Fibroblast of skin of back (primary cell): Measurements from ENCODE around the gene SNAPC4.

ENCODE experiments used
- DNase-seq: peaks from one replicate; pipeline ENCODE4 v3.0.0-alpha.2; 2013

Gene SNAPC4

DNA sequence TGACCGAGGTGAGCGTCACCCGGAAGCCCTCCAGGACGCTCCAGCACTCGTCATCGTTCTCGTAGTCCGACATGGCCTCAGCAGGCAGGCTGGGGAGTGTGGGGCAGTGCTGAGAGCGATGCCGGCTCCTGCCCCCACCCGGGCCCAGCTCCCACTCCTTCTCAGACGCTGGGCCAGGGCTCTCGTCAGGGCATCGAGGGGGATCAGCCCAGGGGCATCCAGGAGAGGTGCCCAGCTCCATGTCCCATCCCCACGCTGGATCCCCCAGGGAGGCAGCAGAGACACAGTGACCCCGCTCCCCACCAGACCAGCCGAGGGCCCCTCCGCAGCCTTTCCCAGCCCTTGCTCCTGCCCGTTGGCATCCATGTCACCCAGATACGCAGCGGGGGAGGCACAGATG lies 28.0 kb downstream of the SNAPC4 start:
- DNase-seq, result no peak

- DNase-seq, result no peak
These were observed 28.5 kb downstream of the SNAPC4 start for GRCh38 chr9:136371533-136371880.

DNA sequence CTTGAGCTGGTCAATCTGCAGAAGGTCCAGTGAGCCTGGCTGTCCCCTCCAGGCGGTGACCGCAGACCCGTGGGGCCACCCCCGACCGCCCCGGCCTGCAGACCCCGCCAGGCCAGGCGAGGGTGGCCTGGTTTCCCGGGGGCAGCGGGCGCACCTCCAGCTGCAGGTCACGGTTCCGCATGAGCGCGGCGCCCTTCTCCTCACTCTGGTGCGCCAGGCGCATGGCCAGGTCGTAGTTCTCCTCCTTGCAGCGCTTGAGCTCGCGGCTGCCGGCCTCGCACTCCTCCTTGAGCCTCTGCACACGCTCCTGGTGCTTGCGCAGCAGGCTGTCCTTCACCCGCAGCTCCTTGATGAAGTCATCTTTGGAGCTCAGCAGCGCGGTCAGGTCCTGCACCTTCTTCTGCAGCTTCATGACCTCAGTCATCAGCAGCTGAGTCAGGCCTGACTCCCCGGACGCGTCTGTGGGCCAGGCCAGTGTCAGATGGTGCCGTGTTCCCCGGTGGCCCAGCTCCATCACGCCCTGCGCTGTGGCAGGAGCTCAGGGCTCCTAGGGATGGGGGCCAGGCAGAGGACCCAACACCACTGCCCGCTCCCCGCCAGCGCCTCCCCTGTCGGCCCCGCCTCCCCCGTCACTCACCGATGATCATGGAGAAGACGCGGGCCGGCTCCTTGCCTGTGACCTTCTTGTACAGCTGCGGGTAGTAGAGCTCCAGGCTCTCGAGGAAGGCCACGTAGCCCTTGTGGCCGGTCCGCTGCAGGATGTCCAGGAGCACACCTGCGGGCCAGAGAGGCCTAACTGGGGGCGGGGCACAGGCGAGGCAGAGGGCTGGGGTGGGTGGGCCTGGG lies 29.1 kb downstream of the SNAPC4 start:
- DNase-seq, result no peak

GRCh38 chr9:136370037-136370436 lies 29.9 kb downstream of the SNAPC4 start:
- DNase-seq, result no peak

DNA sequence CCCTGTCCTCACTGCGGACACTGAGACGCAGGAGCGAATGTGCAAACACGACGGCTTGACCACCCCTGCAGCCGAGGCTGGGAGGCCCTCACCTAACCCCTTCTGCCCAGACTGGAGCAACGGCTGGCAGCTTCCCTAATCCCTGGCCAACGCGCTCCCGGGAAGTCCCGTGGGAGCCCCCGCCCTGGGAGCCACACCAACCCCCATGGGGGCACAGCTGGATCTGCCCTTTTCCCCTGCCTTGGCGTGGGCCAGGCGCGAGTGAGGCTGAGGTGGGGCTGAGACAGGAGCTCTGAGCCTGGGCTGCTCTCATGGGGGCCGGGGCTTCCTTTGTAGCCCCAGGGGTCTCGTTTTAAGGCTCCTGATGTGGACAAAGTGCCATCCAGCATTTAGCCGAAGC lies 31.8 kb downstream of the SNAPC4 start:
- no peak for DNase-seq

DNA sequence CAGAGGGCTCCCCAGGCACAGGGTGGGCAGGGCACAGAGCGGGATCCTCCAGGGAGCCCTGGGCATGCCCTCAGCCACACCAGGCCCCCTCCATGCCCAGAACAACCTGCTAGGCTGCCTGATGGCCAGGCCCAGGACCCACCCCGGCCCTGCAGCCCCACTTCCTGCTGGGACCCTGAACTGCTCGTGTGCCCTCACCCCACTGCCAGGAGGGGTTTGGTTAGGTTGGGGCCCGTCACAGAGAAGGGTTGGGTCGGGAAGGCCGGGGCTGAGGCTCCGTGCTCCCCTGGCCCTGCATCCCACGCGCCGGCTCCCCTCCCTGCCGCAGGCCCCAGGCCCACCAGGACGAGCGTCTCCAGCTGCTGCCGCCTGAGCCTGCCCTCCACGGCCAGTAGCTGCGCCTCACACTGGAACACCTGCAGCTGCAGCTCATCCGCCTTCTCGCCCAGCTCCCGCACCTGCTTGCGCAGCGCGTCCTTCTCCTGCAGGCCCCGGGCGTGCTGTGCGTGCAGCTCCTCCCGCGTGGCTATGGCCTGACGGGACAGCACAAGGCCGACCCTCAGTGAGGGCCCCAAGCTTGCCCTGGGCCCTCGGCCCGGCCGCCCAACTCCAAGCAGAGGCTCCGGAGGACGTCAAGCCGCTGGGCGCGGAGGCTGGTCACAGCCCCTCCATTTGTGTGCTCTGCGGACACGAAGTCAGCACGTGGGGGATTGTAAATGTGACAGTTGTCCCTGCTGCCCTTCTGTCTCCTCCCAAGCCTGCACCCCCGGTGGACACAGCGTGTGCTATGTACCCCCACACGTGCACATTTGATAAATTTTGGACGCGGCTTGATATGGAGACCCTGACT lies 32.4 kb downstream of the SNAPC4 start:
- DNase-seq, result no peak

- no peak for DNase-seq
These were observed 33.1 kb downstream of the SNAPC4 start for GRCh38 chr9:136366826-136367225.

GRCh38 chr9:136365775-136366222 lies 34.2 kb downstream of the SNAPC4 start:
- DNase-seq, result no peak

- DNase-seq, result no peak
These were observed 34.8 kb downstream of the SNAPC4 start for GRCh38 chr9:136364942-136365774.

DNA sequence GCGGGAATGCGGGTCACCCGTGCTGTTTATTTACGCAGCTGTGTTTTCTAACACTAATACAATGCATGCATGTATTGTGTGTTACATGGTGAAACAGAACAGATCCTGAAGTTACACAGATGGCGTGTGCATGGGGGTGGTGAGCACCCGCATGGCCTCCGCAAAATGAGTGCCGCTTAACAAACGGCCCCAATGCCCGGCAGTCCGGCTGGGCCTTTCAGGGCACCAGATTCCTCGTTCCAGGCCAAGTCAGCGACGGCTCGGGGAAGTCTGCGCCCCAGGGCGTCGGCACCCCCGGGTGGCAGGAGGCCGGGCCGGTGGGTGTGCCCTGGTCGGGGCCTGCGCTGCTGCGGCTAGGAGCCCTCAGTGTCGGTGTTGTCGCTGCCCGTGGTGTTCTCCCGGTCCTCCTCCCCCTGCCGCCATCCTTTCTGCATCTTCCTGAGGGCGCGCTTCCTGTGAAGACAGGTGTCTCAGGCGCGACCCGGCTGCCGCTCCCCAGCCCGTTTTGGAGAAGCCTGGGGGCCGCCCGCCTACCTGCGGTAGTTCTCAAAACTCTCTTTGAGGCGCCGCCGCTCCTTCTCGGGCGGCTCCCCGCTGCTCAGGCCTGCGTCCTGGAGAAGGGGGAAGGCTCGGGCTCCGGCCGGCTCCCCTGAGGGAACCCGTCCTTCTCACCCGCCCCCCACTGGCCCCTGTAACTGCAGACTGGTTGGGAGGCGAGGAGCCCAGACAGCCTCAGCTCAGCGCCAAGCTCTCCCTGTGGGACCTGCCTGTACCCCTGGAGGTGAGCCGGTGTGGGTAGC lies 35.8 kb downstream of the SNAPC4 start:
- no peak for DNase-seq

DNA sequence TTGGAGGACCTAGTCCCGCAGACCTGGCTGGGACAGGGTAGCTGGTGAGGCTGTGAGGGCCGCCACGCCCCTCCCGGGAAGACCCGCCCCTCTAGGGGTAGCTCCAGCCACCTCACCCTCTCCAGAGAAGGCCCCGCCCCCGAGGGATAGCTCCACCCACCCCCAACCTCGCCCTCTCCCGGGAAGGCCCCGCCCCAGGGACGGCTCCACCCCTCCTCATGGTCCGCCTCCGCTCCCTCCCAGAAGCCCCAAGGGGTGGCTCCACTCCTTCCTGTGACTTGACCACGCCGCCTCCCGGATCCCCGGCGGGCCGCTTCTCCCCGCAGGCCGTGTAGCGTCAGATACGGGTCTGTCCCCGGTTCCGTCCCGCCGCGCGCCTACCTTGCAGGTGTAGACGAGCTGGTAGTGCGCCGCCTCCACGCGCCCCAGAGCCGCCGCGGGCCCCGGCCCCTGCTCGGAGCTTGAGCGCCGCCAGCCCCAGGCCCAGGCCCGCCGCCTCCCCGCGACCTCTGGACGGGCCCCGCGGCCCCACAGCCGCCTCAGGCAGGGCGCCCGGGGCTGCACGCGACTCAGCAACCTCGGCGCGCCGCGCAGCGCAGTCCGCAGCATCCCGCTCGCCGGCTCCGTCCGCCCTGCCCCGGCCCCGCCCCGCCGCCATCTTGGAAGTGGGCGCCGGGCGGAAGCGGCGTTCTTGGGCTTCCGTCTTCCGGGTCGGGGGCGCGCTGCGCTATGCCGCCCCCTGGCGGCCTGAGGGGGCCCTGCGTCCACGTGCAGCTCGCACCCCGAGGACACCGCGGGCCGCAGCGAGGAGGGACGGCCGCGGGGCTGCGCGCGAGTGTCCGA lies 36.6 kb downstream of the SNAPC4 start, which contains the start of gene DNLZ:
Gene DNLZ, minus strand, starts transcription at position 639 of the 843 bp plus-strand sequence. Its CDS starts 30 bp downstream, at position 609.
- peak; percentile 93 for DNase-seq

- DNase-seq, result no peak
These were observed 37.6 kb downstream of the SNAPC4 start for GRCh38 chr9:136362450-136362784.

- no peak for DNase-seq
These were observed 38.1 kb downstream of the SNAPC4 start for GRCh38 chr9:136361754-136362449.

- DNase-seq, result no peak
These were observed 38.8 kb downstream of the SNAPC4 start for GRCh38 chr9:136361047-136361753.

DNA sequence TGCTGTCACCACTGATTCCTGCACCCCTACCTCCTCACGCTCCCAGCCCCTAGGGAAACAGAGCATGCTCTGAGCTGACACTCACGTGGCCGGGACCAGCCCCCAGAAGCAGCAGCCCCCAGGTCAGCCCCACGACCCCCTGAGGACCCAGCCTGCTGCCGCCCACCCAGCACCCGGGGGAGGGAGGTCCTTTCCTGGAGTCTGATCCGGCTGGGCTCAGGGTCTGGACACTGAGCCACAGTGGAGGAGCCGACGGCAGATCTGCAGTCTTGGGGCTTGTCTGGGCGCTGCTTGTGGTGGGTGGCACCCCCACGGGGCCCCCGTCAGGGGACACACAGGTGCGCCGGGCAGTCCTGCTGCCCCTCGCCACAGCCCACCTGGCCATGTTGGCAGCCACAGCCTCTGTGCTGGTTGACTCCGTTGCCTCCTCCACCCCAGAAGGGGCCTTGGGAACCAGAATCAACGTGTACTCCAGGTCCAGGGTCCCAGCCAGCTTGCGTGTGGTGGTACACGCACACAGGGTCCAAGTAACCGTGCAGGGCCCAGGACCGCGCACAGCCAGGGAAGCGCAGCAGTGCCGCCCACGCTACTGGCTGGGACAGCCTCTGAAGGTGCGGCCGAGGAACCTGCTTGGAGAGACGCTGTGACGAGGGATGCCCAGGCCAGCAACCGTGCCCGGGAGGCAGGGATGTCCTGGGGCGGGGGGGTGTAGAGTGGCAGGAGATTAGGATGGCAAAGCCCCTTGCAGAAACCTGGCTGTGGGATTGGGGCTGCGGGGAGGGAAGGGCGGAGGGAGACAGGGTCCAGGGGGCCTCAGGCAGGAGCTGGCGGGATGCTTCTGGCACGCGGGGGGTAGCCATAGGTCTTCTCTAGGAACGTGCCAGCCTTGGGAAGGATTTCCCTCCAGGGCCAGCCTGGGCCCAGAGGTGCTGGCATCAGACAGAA lies 39.9 kb downstream of the SNAPC4 start:
- no peak for DNase-seq

DNA sequence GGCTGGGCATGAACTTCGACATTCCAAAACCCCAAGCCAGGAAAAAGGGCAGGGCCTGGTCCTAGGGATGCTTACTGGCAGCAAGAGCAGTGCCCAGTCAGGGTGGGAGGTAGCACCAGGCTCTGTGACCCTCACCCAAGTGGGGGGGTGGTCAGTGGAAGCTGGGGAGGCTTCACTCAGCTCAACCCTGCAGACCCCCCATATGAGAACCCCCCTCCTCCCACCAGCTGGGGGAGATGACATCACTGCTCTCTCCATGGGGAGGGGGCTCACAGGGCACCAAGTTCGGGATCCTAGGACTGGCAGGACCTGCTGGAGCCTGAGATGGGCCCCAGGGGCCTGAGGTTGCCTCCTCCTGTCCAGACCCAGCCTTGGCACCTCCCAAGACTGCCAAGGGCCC lies 41.1 kb downstream of the SNAPC4 start:
- DNase-seq, result no peak

DNA sequence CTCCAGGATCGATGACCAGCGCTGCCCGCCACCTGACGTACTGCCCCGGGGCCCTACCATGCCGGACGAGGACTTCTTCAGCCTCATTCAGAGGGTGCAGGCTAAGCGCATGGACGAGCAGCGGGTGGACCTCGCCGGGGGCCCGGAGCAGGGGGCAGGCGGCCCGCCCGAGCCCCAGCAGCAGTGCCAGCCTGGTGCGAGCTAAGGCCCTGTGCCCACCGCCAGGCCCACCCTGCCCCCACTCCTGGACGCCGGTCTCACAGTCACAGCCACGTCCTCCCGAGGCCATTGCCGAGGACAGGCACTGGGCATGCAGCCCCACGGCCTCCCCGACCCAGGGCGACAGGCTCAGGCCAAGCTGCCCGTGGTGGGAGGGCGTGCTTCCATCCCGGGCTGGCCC lies 42.0 kb downstream of the SNAPC4 start:
- DNase-seq, result no peak

DNA sequence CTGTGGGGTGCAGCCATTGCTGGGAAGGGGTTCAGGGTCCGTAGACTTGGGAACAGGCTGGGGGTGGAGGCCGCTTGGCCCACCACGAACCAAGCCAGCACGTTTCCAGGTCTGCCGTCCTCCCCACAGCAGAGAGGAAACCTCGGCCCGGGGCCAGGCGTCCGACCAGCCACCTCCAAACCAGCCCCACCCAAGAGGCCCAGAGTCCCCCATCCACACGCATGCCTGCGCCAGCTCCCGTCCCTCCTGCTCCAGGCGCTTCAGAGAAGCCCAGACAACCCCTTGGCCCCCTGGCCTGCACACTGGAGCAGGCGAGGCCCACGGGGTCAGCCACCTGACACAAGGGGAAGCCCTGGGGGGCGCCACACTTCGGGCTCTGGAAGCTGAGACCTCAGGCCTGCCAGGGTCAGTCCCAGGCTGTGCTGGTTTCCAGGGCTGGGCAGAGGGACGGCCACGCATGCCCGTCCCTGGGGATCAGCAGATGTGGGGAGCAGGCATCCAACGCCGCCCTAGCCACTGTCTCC lies 42.7 kb downstream of the SNAPC4 start:
- DNase-seq, result no peak
